ENCODE measurements around the gene APPBP2.
"Not testable (repeated sequence)": the region's sequence is repeated elsewhere in the genome, so short reads cannot be mapped to it uniquely, and the experiment has no call there.

APPBP2 gene

GRCh38 chr17:60496041-60496440, 30.0 kb downstream of the APPBP2 start:
- FAIRE-seq (peak; percentile 82), DNase-seq (ENCODE audit: low spot score) (no peak)

- FAIRE-seq = no peak
- DNase-seq (ENCODE audit: low spot score) = no peak
These were observed 30.8 kb downstream of the APPBP2 start for GRCh38 chr17:60495260-60495659.

GRCh38 chr17:60493847-60494321, 32.2 kb downstream of the APPBP2 start:
- FAIRE-seq (no peak), DNase-seq (ENCODE audit: low spot score) (no peak)

- FAIRE-seq = no peak
These were observed 34.3 kb downstream of the APPBP2 start for GRCh38 chr17:60491771-60492170.

GRCh38 chr17:60490594-60490993, 35.4 kb downstream of the APPBP2 start:
- not testable (repeated sequence) for DNase-seq (ENCODE audit: low spot score); FAIRE-seq

More at GRCh38 chr17:60491771-60492170, 34.3 kb downstream of the APPBP2 start:
- no peak for DNase-seq (ENCODE audit: low spot score)

- FAIRE-seq = no peak
- DNase-seq (ENCODE audit: low spot score) = no peak
These were observed 44.4 kb downstream of the APPBP2 start for GRCh38 chr17:60481604-60482003.

GRCh38 chr17:60473788-60474187, 52.3 kb downstream of the APPBP2 start:
- FAIRE-seq (no peak), DNase-seq (ENCODE audit: low spot score) (no peak)

- no peak for DNase-seq (ENCODE audit: low spot score)
- no peak for FAIRE-seq
These were observed 53.6 kb downstream of the APPBP2 start for GRCh38 chr17:60472449-60472848.

GRCh38 chr17:60471451-60471850, 54.6 kb downstream of the APPBP2 start:
- no peak for FAIRE-seq
- DNase-seq (ENCODE audit: low spot score) = no peak

- no peak for FAIRE-seq
- no peak for DNase-seq (ENCODE audit: low spot score)
These were observed 57.7 kb downstream of the APPBP2 start for GRCh38 chr17:60468371-60468770.

GRCh38 chr17:60464343-60464742, 61.7 kb downstream of the APPBP2 start:
- no peak for FAIRE-seq
- DNase-seq (ENCODE audit: low spot score) = no peak

GRCh38 chr17:60463157-60463835, 62.7 kb downstream of the APPBP2 start:
- FAIRE-seq = no peak
- DNase-seq (ENCODE audit: low spot score) = no peak

- DNase-seq (ENCODE audit: low spot score) (no peak), FAIRE-seq (no peak)
These were observed 64.5 kb downstream of the APPBP2 start for GRCh38 chr17:60461584-60461983.

- FAIRE-seq = no peak
These were observed 68.9 kb downstream of the APPBP2 start for GRCh38 chr17:60457148-60457547.

GRCh38 chr17:60455378-60455777, 70.7 kb downstream of the APPBP2 start:
- FAIRE-seq = no peak
- DNase-seq (ENCODE audit: low spot score) = no peak

More at GRCh38 chr17:60457148-60457547, 68.9 kb downstream of the APPBP2 start:
- DNase-seq (ENCODE audit: low spot score) = no peak

- FAIRE-seq (no peak), DNase-seq (ENCODE audit: low spot score) (no peak)
These were observed 74.1 kb downstream of the APPBP2 start for GRCh38 chr17:60451965-60452364.

GRCh38 chr17:60451071-60451470, 75.0 kb downstream of the APPBP2 start:
- DNase-seq (ENCODE audit: low spot score) (no peak), FAIRE-seq (no peak)

- DNase-seq (ENCODE audit: low spot score) (no peak), FAIRE-seq (no peak)
These were observed 78.7 kb downstream of the APPBP2 start for GRCh38 chr17:60447375-60447774.

- DNase-seq (ENCODE audit: low spot score) = no peak
- FAIRE-seq = no peak
These were observed 80.9 kb downstream of the APPBP2 start for GRCh38 chr17:60445144-60445543.

GRCh38 chr17:60443713-60444112, 82.3 kb downstream of the APPBP2 start:
- DNase-seq (ENCODE audit: low spot score) = no peak
- no peak for FAIRE-seq

- DNase-seq (ENCODE audit: low spot score) (peak; percentile 53), FAIRE-seq (no peak)
These were observed 83.5 kb downstream of the APPBP2 start for GRCh38 chr17:60442271-60443173.

GRCh38 chr17:60439501-60439900, 86.5 kb downstream of the APPBP2 start:
- DNase-seq (ENCODE audit: low spot score) = no peak
- no peak for FAIRE-seq
